B cell (primary cell): ENCODE measurements around the gene C3orf18.

Source experiments
- EZH2 ChIP-seq: IDR thresholded peaks from 2 replicates; pipeline ENCODE4 v1.6.1; 2012; ENCODE audit warnings: borderline replicate concordance, low read depth, mild to moderate bottlenecking, moderate library complexity, low read length; ENCODE audit not compliant: insufficient read depth, poor library complexity, severe bottlenecking
- TF ChIP-seq, protein P1 (sequence below): fragments of 200-600 bp; IDR thresholded peaks from one replicate; pipeline ENCODE4 v1.8.0; 2022; ENCODE audit warnings: antibody characterized with exemption, mild to moderate bottlenecking

DNA sequence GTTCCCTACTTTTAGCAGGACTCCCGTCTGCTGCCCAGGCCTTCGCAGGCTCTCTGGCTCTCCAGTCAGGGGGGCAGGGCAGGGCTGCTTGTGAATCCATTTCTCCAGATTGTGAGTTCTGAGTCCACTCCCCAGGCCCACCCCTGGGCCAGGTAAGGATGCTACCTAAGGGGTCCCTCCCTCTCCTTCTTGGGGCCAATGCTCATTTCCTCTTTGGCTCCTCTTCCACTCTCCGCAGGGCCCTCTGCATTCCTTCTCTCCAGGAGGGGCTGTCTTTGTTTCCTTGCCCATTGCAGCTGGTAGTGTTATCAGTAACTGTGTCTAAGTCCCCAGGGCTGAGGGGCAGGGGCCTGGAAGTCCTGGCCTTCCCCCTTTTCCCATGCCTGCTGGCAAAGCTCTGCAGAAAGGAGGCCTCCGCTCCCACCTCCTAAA lies 51.1 kb downstream of the C3orf18 start:
- TF ChIP-seq, protein P1, sequence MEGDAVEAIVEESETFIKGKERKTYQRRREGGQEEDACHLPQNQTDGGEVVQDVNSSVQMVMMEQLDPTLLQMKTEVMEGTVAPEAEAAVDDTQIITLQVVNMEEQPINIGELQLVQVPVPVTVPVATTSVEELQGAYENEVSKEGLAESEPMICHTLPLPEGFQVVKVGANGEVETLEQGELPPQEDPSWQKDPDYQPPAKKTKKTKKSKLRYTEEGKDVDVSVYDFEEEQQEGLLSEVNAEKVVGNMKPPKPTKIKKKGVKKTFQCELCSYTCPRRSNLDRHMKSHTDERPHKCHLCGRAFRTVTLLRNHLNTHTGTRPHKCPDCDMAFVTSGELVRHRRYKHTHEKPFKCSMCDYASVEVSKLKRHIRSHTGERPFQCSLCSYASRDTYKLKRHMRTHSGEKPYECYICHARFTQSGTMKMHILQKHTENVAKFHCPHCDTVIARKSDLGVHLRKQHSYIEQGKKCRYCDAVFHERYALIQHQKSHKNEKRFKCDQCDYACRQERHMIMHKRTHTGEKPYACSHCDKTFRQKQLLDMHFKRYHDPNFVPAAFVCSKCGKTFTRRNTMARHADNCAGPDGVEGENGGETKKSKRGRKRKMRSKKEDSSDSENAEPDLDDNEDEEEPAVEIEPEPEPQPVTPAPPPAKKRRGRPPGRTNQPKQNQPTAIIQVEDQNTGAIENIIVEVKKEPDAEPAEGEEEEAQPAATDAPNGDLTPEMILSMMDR: no peak
- no peak for TF ChIP-seq EZH2
